Kidney epithelial cell (primary cell): ENCODE measurements around the gene SRGAP3. TPM values are rescaled to one million over a fixed set of nuclear protein-coding genes. Genes with fewer than 3 reads are reported as not detected.

Experiments used
- DNase-seq: peaks from one replicate; pipeline ENCODE4 v3.0.0-alpha.2; 2010; ENCODE audit warnings: low read depth
- H3K27me3 ChIP-seq: 2 replicates; pipeline ENCODE4 v1.6.0; 2011; ENCODE audit warnings: low read length; ENCODE audit not compliant: control insufficient read depth, insufficient read depth
- H3K36me3 ChIP-seq: 2 replicates; pipeline ENCODE4 v1.5.1; 2011; ENCODE audit warnings: low read length; ENCODE audit not compliant: control insufficient read depth, insufficient read depth
- H3K4me3 ChIP-seq: 2 replicates; pipeline ENCODE4 v1.5.1; 2011; ENCODE audit warnings: low read depth, mild to moderate bottlenecking, control low read depth, low read length
- CTCF ChIP-seq: IDR thresholded peaks from 2 replicates; pipeline ENCODE4 v1.5.1; 2011; ENCODE audit warnings: mild to moderate bottlenecking, moderate library complexity, low read length, control low read depth, inconsistent platforms; ENCODE audit not compliant: insufficient read depth, poor library complexity, severe bottlenecking
- total RNA-seq: library from RNA; depleted of rRNA; stranded (reverse); fragments of >200 nt; gene quantifications from 2 replicates; pipeline ENCODE4 v1.2.3, GENCODE V29; 2015

The SRGAP3 gene
- total RNA-seq, 1 donor from 2014 or later, result 4.9 TPM

GRCh38 chr3:9067352-9067975, 182.0 kb downstream of the SRGAP3 start:
- TF ChIP-seq CTCF, result peak; percentile 87
- Histone ChIP-seq H3K36me3 (no peaks in the 10 kb centered on the region), H3K27me3 (no peaks in the 10 kb centered on the region), H3K4me3 (no peak overlapping the region)
- peak; percentile 5 for DNase-seq

DNA sequence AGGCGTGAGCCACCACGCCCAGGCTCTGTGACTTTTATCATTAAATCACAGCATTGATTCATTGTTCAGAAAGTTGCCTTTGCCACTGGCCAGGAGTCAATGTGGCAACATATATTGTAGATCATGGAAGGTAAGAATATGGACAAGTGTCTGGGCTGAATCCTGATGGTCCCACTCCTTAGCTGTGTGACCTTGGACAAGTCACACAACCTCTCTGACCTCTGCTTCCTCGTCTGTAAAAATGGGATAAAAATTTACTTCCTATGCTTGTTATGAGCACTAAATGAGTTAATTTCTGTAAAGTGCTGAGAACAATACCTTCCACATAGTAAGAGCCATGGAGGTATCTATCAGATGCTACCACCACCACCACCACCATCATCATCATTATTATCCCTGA, 182.7 kb downstream of the SRGAP3 start:
- TF ChIP-seq CTCF, result no peak
- Histone ChIP-seq H3K36me3 (no peaks in the 10 kb centered on the region), H3K4me3 (no peak overlapping the region), H3K27me3 (no peaks in the 10 kb centered on the region)
- no peak for DNase-seq

GRCh38 chr3:9066141-9066540, 183.3 kb downstream of the SRGAP3 start:
- no peaks in the 10 kb centered on the region for H3K27me3 ChIP-seq
- no peak for DNase-seq
- no peak for TF ChIP-seq CTCF
- H3K36me3 ChIP-seq, result no peaks in the 10 kb centered on the region
- H3K4me3 ChIP-seq, result no peak overlapping the region

GRCh38 chr3:9064850-9065249, 184.6 kb downstream of the SRGAP3 start:
- no peak for DNase-seq
- no peak for TF ChIP-seq CTCF
- H3K4me3 ChIP-seq, result no peak overlapping the region
- H3K36me3 ChIP-seq, result no peaks in the 10 kb centered on the region
- H3K27me3 ChIP-seq, result no peaks in the 10 kb centered on the region

- no peak for TF ChIP-seq CTCF
- no peaks in the 10 kb centered on the region for H3K27me3 ChIP-seq
- H3K36me3 ChIP-seq, result no peaks in the 10 kb centered on the region
- H3K4me3 ChIP-seq, result no peak overlapping the region
- no peak for DNase-seq
These were observed 185.2 kb downstream of the SRGAP3 start for GRCh38 chr3:9064251-9064650.

- H3K27me3 ChIP-seq, result no peaks in the 10 kb centered on the region
- H3K4me3 ChIP-seq, result no peak overlapping the region
- TF ChIP-seq CTCF, result no peak
- no peaks in the 10 kb centered on the region for H3K36me3 ChIP-seq
- no peak for DNase-seq
These were observed 186.9 kb downstream of the SRGAP3 start for GRCh38 chr3:9062570-9062969.
